Right lobe of liver (tissue), 4 donors: ENCODE results near the gene SMARCA2.

Experiments
- POLR2A ChIP-seq: fragments of 450-650 bp; IDR thresholded peaks from one replicate; pipeline ENCODE4 v1.6.1; 2017; ENCODE audit warnings: antibody characterized with exemption, mild to moderate bottlenecking
- TF ChIP-seq, protein P1 (sequence below), 4 donors: fragments of 200-600 bp in 3 of 4; fragments of 450-650 bp in 1 of 4; IDR thresholded peaks; one replicate each; pipeline versions ENCODE4 v1.5.1 to v1.8.0; 2016 to 2022; ENCODE audit warnings: antibody characterized with exemption in 4 of 4, mild to moderate bottlenecking in 2 of 4
- donor health status: DM: no; HTN: no; CAD: no.
- donor health status: DM: no; HTN: no; CAD: no.
- donor health status: DM: no; HTN: yes; CAD: no.

DNA sequence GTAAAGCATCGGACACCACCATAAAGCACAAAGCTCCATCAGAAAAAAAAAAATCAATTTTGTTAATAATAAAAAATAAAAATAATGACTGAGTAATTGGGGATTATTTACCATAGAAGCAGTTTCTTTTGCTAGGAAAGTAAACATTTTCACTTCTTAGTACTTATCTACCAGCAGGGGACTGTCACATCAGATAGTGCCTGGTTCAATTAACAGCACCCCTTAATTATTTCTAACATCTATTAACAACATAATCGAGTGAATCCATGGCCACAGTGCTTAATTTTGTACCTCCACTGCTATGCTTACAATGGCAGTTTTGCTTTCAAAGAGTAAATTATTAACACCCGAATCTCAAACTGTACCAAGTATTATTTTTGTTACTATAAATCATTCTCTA is 221.7 kb downstream of the SMARCA2 start:
- TF ChIP-seq, protein P1, sequence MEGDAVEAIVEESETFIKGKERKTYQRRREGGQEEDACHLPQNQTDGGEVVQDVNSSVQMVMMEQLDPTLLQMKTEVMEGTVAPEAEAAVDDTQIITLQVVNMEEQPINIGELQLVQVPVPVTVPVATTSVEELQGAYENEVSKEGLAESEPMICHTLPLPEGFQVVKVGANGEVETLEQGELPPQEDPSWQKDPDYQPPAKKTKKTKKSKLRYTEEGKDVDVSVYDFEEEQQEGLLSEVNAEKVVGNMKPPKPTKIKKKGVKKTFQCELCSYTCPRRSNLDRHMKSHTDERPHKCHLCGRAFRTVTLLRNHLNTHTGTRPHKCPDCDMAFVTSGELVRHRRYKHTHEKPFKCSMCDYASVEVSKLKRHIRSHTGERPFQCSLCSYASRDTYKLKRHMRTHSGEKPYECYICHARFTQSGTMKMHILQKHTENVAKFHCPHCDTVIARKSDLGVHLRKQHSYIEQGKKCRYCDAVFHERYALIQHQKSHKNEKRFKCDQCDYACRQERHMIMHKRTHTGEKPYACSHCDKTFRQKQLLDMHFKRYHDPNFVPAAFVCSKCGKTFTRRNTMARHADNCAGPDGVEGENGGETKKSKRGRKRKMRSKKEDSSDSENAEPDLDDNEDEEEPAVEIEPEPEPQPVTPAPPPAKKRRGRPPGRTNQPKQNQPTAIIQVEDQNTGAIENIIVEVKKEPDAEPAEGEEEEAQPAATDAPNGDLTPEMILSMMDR (IDR thresholded peaks at IDR 0.05), result no peak
- no peak for TF ChIP-seq POLR2A
